H1 (cell line): Measurements from ENCODE around the gene PDE4D. TPM values are rescaled to one million over a fixed set of nuclear protein-coding genes. Genes with fewer than 3 reads are reported as not detected.

ENCODE experiments used
- CTCF ChIA-PET: fragments of 300-600 bp; sonication (Branson Sonifier 250); formaldehyde crosslinking; loops from one replicate; lab custom pipeline; 2021; ENCODE audit not compliant: partially characterized antibody; lab: Charles Lee
- POLR2A ChIA-PET: fragments of 300-600 bp; sonication (Branson Sonifier 250); formaldehyde crosslinking; loops from one replicate; lab custom pipeline; 2021; ENCODE audit warnings: inconsistent platforms; ENCODE audit not compliant: partially characterized antibody; lab: Charles Lee
- DNase-seq, 2 experiments: peaks; one replicate each; pipeline versions ENCODE4 v3.0.0 to v3.0.0-alpha.2; 2010 to 2022; ENCODE audit warnings: low spot score in 2 of 2, low read depth in 1 of 2, mixed read lengths in 1 of 2
- FAIRE-seq: peaks from 2 replicates; lab custom pipeline; 2011; peaks lifted over from hg19 to GRCh38; lab: Jason Lieb, UNC
- H2AFZ ChIP-seq: 2 replicates; pipeline ENCODE4 v1.8.1; 2012; ENCODE audit warnings: low read length, inconsistent platforms
- H2AK5ac ChIP-seq: 2 replicates; pipeline ENCODE4 v1.6.1; 2013; ENCODE audit warnings: low read depth, low read length
- H2BK120ac ChIP-seq: replicated peaks from 2 replicates; pipeline ENCODE3; 2013; ENCODE audit warnings: low read depth, low read length, inconsistent platforms
- H2BK12ac ChIP-seq: 2 replicates; pipeline ENCODE4 v1.6.1; 2013; ENCODE audit warnings: low read depth, low read length
- H2BK15ac ChIP-seq: 2 replicates; pipeline ENCODE4 v1.6.1; 2013; ENCODE audit warnings: low read length
- H2BK20ac ChIP-seq: 2 replicates; pipeline ENCODE4 v1.6.1; 2013; ENCODE audit warnings: low read length
- H2BK5ac ChIP-seq: 2 replicates; pipeline ENCODE4 v1.6.1; 2013; ENCODE audit warnings: low read depth, low read length
- H3K14ac ChIP-seq: 2 replicates; pipeline ENCODE4 v1.6.1; 2013; ENCODE audit warnings: inconsistent platforms; ENCODE audit not compliant: insufficient read length
- H3K18ac ChIP-seq: 2 replicates; pipeline ENCODE4 v1.6.1; 2013; ENCODE audit warnings: low read length; ENCODE audit errors: extremely low read depth
- H3K23ac ChIP-seq: 2 replicates; pipeline ENCODE4 v1.6.1; 2013; ENCODE audit warnings: inconsistent platforms; ENCODE audit not compliant: insufficient read length
- H3K23me2 ChIP-seq: 2 replicates; pipeline ENCODE4 v1.6.1; 2013; ENCODE audit warnings: low read depth, low read length
- H3K27ac ChIP-seq: 2 replicates; pipeline ENCODE4 v1.6.1; 2011; ENCODE audit warnings: low read depth, low read length, inconsistent platforms
- H3K27me3 ChIP-seq, 4 experiments: replicated peaks in 1 of 4; 1 replicate in 1 of 4; 2 replicates in 3 of 4; pipeline versions ENCODE4 v1.6.1 to v1.8.1; 2011 to 2013; ENCODE audit warnings: low read length in 3 of 4, mild to moderate bottlenecking in 3 of 4, inconsistent platforms in 2 of 4, mixed read lengths in 2 of 4, moderate library complexity in 1 of 4; ENCODE audit not compliant: control insufficient read depth in 3 of 4, insufficient read depth in 3 of 4; ENCODE audit errors: extremely low read depth in 1 of 4
- H3K36me3 ChIP-seq, 4 experiments: 2 replicates each; pipeline versions ENCODE4 v1.6.1 to v1.8.1; 2011 to 2013; ENCODE audit warnings: mild to moderate bottlenecking in 4 of 4, low read length in 3 of 4, moderate library complexity in 2 of 4, control low read depth in 1 of 4, inconsistent platforms in 1 of 4; ENCODE audit not compliant: insufficient read depth in 4 of 4, control insufficient read depth in 2 of 4
- H3K4ac ChIP-seq: replicated peaks from 2 replicates; pipeline ENCODE3; 2013; ENCODE audit warnings: low read length, low read depth, mixed read lengths, inconsistent platforms; ENCODE audit not compliant: insufficient read length
- H3K4me1 ChIP-seq, 4 experiments: replicated peaks in 1 of 4; 1 replicate in 1 of 4; 2 replicates in 3 of 4; pipeline versions ENCODE4 v1.6.1 to v1.8.1; 2011 to 2013; ENCODE audit warnings: low read length in 3 of 4, inconsistent platforms in 2 of 4, mixed read lengths in 1 of 4; ENCODE audit not compliant: insufficient read depth in 4 of 4, control insufficient read depth in 3 of 4
- H3K4me2 ChIP-seq, 2 experiments: 2 replicates each; pipeline versions ENCODE4 v1.6.1 to v1.8.1; 2011 to 2013; ENCODE audit warnings: low read depth in 2 of 2, low read length in 2 of 2, control low read depth in 1 of 2, inconsistent platforms in 1 of 2, mild to moderate bottlenecking in 1 of 2; ENCODE audit not compliant: insufficient read depth in 1 of 2
- H3K4me3 ChIP-seq, 4 experiments: fragments of 200-600, 300-600 bp in 1 of 4; sonication (generic), shearing (Covaris generic), sonication (Bioruptor Twin) in 1 of 4; 2 replicates each; pipeline versions ENCODE4 v1.5.1 to v1.8.1; 2011 to 2016; ENCODE audit warnings: low read length in 4 of 4, low read depth in 3 of 4, control low read depth in 2 of 4, inconsistent platforms in 2 of 4, mild to moderate bottlenecking in 2 of 4, mixed read lengths in 1 of 4, moderate library complexity in 1 of 4; ENCODE audit not compliant: insufficient read depth in 2 of 4; ENCODE audit errors: extremely low read depth in 1 of 4
- H3K56ac ChIP-seq: replicated peaks from 2 replicates; pipeline ENCODE3; 2013; ENCODE audit warnings: low read depth, mild to moderate bottlenecking, mixed read lengths, low read length, inconsistent platforms; ENCODE audit not compliant: insufficient read length
- H3K79me1 ChIP-seq: 2 replicates; pipeline ENCODE4 v1.6.1; 2013; ENCODE audit warnings: low read depth, low read length, control low read depth
- H3K79me2 ChIP-seq, 2 experiments: 2 replicates each; pipeline versions ENCODE4 v1.6.1 to v1.8.1; 2012 to 2013; ENCODE audit warnings: low read length in 2 of 2, mild to moderate bottlenecking in 2 of 2, inconsistent platforms in 1 of 2; ENCODE audit not compliant: insufficient read depth in 2 of 2, control insufficient read depth in 1 of 2
- H3K9ac ChIP-seq, 4 experiments: replicated peaks in 1 of 4; 1 replicate in 1 of 4; 2 replicates in 3 of 4; pipeline versions ENCODE4 v1.6.1 to v1.8.1; 2011 to 2013; ENCODE audit warnings: low read depth in 3 of 4, low read length in 3 of 4, control low read depth in 2 of 4, mild to moderate bottlenecking in 2 of 4, moderate library complexity in 2 of 4, inconsistent platforms in 1 of 4; ENCODE audit errors: extremely low read depth in 1 of 4
- H3K9me3 ChIP-seq, 2 experiments: 2 replicates each; pipeline versions ENCODE4 v1.6.1 to v1.8.1; 2012 to 2013; ENCODE audit warnings: mild to moderate bottlenecking in 2 of 2, moderate library complexity in 2 of 2, control low read depth in 1 of 2, inconsistent platforms in 1 of 2, low read depth in 1 of 2, low read length in 1 of 2, mixed read lengths in 1 of 2; ENCODE audit not compliant: insufficient read depth in 2 of 2
- H4K20me1 ChIP-seq, 2 experiments: replicated peaks in 1 of 2; 2 replicates each; pipeline versions ENCODE3 to v1.8.1; 2011 to 2013; ENCODE audit warnings: inconsistent platforms in 2 of 2, low read length in 2 of 2, mild to moderate bottlenecking in 1 of 2; ENCODE audit not compliant: insufficient read depth in 2 of 2, control insufficient read depth in 1 of 2
- H4K5ac ChIP-seq: 2 replicates; pipeline ENCODE4 v1.6.1; 2013; ENCODE audit warnings: low read length, low read depth, mixed read lengths, inconsistent platforms; ENCODE audit not compliant: insufficient read length
- H4K8ac ChIP-seq: 2 replicates; pipeline ENCODE4 v1.8.0; 2013; ENCODE audit warnings: mild to moderate bottlenecking, moderate library complexity, low read length, inconsistent platforms; ENCODE audit not compliant: insufficient read depth; ENCODE audit errors: extremely low read depth
- H4K91ac ChIP-seq: replicated peaks from 2 replicates; pipeline ENCODE3; 2013; ENCODE audit warnings: low read length, mixed read lengths, inconsistent platforms; ENCODE audit not compliant: insufficient read length
- CBX8 ChIP-seq: fragments of 300-800, 300-1000 bp; sonication (generic); IDR thresholded peaks from 2 replicates; pipeline ENCODE4 v1.7.1; 2016; ENCODE audit warnings: low read depth, low read length, borderline replicate concordance
- CEBPB ChIP-seq: IDR thresholded peaks from 2 replicates; pipeline ENCODE4 v1.6.1; 2012; ENCODE audit warnings: low read depth, low read length
- CREB1 ChIP-seq: IDR thresholded peaks from 2 replicates; pipeline ENCODE4 v1.6.1; 2012; ENCODE audit warnings: inconsistent platforms
- FOSL1 ChIP-seq: IDR thresholded peaks from 2 replicates; pipeline ENCODE4 v1.6.1; 2011; ENCODE audit warnings: mild to moderate bottlenecking, low read depth, low read length, moderate library complexity; ENCODE audit not compliant: insufficient read depth
- PHF8 ChIP-seq: fragments of 200-600 bp; sonication (generic); conservative IDR thresholded peaks from 2 replicates; pipeline ENCODE4 v1.7.1; 2012; ENCODE audit warnings: low read depth, mild to moderate bottlenecking, inconsistent platforms, low read length, moderate library complexity
- SIRT6 ChIP-seq: IDR thresholded peaks from one replicate; pipeline ENCODE4 v1.7.1; 2012; ENCODE audit warnings: low read length, inconsistent platforms
- SP1 ChIP-seq: IDR thresholded peaks from 2 replicates; pipeline ENCODE4 v1.6.1; 2011; ENCODE audit warnings: low read depth, low read length
- WGBS, 2 experiments: shearing (Covaris generic) in 1 of 2; methylation state at CpG; one replicate each; pipeline versions ENCODE4 v1.1.6 to v1.1.7; 2013 to 2015; ENCODE audit warnings: low lambda C conversion rate in 2 of 2, mixed read lengths in 2 of 2, inconsistent platforms in 1 of 2, low coverage in 1 of 2, missing lambda C conversion rate in 1 of 2; ENCODE audit not compliant: insufficient replicate concordance in 2 of 2, insufficient coverage in 1 of 2, insufficient read length in 1 of 2; ENCODE audit errors: extremely low coverage in 1 of 2, missing lambda C conversion rate in 1 of 2; 5-methylcytosine and 5-hydroxymethylcytosine counted together
- polyA plus RNA-seq, 7 experiments: library from polyadenylated mRNA; depleted of rRNA in 3 of 7; stranded (reverse) in 5 of 7; unstranded in 2 of 7; fragments of >200 nt in 5 of 7; fragments of 200-250 nt in 2 of 7; gene quantifications; 1 replicate in 5 of 7; 2 replicates in 1 of 7; 4 replicates in 1 of 7; pipeline versions ENCODE4 v1.2.1 to v1.2.3, GENCODE V29; 2011 to 2013; ENCODE audit warnings: missing spikeins in 2 of 7, mixed read lengths in 2 of 7
- total RNA-seq: library from RNA; stranded (reverse); fragmentation: NEBNext Ultra II Directional; extraction: Animal tissue kit (Norgen Biotek cat#: 25700); gene quantifications from 2 replicates; pipeline ENCODE4 v1.2.1, GENCODE V29; 2021
- TF ChIP-seq, protein P1 (sequence below): IDR thresholded peaks from 2 replicates; pipeline ENCODE4 v1.6.1; 2012; ENCODE audit warnings: inconsistent platforms

PDE4D gene
- total and polyA plus RNA-seq, 2 of the 8 experiments (the other 6 are each of a cell fraction or from before 2014, with no cell fraction given) = 2.3 to 3.7 TPM

DNA sequence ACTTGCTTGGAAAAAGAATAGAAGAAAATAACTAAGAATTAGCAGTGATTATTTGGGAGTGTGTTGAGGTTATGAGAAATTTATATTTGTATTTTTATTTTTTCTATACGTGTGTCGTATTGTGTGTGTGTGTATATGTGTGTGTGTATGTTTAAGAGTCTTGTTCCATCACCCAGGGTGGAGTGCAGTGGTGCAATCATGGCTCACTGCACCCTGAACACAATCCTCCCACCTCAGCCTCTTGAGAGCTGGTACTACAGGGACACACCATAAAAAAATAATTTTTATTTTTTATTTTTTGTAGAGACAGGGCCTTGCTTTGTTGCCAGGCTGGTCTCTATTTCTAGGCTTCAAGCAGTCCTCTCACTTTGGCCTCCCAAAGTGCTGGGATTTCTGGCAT is 643.8 kb downstream of the PDE4D start:
- ChIA-PET CTCF (interaction anchor here (1.5 kb wide), 1 partner anchor 86 kb away, joined by 4 read pairs; no protein-coding TSS in a partner anchor), POLR2A (no interaction called here)
- no peak for FAIRE-seq

More for the DNA sequence above, 643.8 kb downstream of the PDE4D start:
- H3K9me3 ChIP-seq = no peaks in the 10 kb centered on the region
- H3K27me3 ChIP-seq = no peaks in the 10 kb centered on the region
- H2BK15ac ChIP-seq = no peak overlapping the region
- no peak overlapping the region for H3K18ac ChIP-seq
- WGBS, 2 experiments = 93 to 100% methylated on average over 2 of the region's 2 CpGs
- peak overlapping the region; percentile 9 for H3K56ac ChIP-seq
- no peak overlapping the region for H3K14ac ChIP-seq
- no peak overlapping the region for H3K23ac ChIP-seq
- H4K5ac ChIP-seq = no peak overlapping the region
- no peak overlapping the region for H2BK12ac ChIP-seq
- H3K9ac ChIP-seq = no peak overlapping the region
- H3K36me3 ChIP-seq = no peaks in the 10 kb centered on the region
- no peak overlapping the region for H2BK5ac ChIP-seq
- no peak overlapping the region for H2AK5ac ChIP-seq
- no peak overlapping the region for H2BK120ac ChIP-seq
- H3K79me2 ChIP-seq = no peaks in the 10 kb centered on the region
- no peak overlapping the region for H2BK20ac ChIP-seq
- H3K4me1 ChIP-seq = no peaks in the 10 kb centered on the region
- no peak overlapping the region for H4K8ac ChIP-seq
- H3K4me2 ChIP-seq = no peak overlapping the region
- H3K23me2 ChIP-seq = no peaks in the 10 kb centered on the region
- H3K4ac ChIP-seq = no peak overlapping the region
- no peak for TF ChIP-seq CBX8
- TF ChIP-seq SIRT6 = no peak
- no peak for TF ChIP-seq PHF8
- no peak for TF ChIP-seq SP1
- TF ChIP-seq CREB1 = no peak
- TF ChIP-seq CEBPB = no peak
- TF ChIP-seq FOSL1 = no peak
- TF ChIP-seq, protein P1, sequence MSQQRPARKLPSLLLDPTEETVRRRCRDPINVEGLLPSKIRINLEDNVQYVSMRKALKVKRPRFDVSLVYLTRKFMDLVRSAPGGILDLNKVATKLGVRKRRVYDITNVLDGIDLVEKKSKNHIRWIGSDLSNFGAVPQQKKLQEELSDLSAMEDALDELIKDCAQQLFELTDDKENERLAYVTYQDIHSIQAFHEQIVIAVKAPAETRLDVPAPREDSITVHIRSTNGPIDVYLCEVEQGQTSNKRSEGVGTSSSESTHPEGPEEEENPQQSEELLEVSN = no peak
- H4K91ac ChIP-seq = no peak overlapping the region
- DNase-seq = no peak
- no peaks in the 10 kb centered on the region for H4K20me1 ChIP-seq
- H2AFZ ChIP-seq = no peak overlapping the region
- no peak overlapping the region for H3K27ac ChIP-seq
- no peak overlapping the region for H3K4me3 ChIP-seq
- H3K79me1 ChIP-seq = no peaks in the 10 kb centered on the region
